GM12864 (cell line): ENCODE results near the gene ESR2.
A peak's percentile ranks its signal among the peaks of the same experiment; 100 is the strongest.

Source experiments
- DNase-seq: peaks from one replicate; pipeline ENCODE4 v3.0.0-alpha.2; 2011; ENCODE audit warnings: low read depth
- H3K4me3 ChIP-seq: 2 replicates; pipeline ENCODE4 v1.5.1; 2011; ENCODE audit warnings: mild to moderate bottlenecking, low read depth, low read length, control low read depth
- TF ChIP-seq, protein P1 (sequence below): IDR thresholded peaks from 2 replicates; pipeline ENCODE4 v1.5.1; 2011; ENCODE audit warnings: low read depth, mild to moderate bottlenecking, moderate library complexity, low read length, control low read depth, inconsistent platforms; ENCODE audit errors: missing control alignments

The ESR2 gene

DNA sequence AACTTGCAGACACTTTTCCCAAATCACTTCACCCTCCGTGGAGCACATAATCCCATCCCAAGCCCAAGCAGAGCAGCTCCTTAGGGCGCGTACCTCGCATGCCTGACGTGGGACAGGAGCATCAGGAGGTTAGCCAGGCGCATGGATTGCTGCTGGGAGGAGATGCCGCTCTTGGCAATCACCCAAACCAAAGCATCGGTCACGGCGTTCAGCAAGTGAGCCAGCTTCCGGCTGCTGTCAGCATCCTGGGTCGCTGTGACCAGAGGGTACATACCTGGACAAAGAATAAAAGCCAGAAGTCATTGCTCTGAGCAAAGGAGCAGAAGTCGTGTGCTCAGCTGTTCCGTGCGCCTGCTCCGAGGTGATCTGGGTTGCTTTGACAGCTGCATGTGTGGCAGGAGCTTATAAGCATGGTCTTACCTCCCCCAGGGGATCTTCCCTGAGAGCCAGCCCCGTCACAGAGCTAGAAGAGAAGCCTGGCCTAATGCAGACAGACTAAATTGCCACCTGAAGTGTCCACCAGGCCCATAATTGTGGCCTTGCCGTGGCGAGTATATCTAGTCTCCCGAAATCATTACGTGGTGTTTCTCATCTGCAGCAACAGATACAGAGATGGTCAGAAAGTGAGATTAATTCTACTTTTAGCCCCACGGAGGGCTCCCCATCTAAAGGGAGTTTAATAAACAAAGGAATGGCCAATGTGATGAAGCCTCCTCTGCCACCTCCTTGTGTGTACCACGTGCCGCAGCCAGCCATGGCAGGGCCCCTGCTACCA is 59.1 kb downstream of the ESR2 start:
- no peak for DNase-seq
- peak overlapping the region; percentile 4 for H3K4me3 ChIP-seq
- TF ChIP-seq, protein P1, sequence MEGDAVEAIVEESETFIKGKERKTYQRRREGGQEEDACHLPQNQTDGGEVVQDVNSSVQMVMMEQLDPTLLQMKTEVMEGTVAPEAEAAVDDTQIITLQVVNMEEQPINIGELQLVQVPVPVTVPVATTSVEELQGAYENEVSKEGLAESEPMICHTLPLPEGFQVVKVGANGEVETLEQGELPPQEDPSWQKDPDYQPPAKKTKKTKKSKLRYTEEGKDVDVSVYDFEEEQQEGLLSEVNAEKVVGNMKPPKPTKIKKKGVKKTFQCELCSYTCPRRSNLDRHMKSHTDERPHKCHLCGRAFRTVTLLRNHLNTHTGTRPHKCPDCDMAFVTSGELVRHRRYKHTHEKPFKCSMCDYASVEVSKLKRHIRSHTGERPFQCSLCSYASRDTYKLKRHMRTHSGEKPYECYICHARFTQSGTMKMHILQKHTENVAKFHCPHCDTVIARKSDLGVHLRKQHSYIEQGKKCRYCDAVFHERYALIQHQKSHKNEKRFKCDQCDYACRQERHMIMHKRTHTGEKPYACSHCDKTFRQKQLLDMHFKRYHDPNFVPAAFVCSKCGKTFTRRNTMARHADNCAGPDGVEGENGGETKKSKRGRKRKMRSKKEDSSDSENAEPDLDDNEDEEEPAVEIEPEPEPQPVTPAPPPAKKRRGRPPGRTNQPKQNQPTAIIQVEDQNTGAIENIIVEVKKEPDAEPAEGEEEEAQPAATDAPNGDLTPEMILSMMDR, result no peak

GRCh38 chr14:64233531-64234190 is 60.5 kb downstream of the ESR2 start:
- TF ChIP-seq, protein P1, result no peak
- H3K4me3 ChIP-seq, result peak overlapping the region; percentile 1; the same call in 1 of the 2 replicates
- DNase-seq, result no peak

DNA sequence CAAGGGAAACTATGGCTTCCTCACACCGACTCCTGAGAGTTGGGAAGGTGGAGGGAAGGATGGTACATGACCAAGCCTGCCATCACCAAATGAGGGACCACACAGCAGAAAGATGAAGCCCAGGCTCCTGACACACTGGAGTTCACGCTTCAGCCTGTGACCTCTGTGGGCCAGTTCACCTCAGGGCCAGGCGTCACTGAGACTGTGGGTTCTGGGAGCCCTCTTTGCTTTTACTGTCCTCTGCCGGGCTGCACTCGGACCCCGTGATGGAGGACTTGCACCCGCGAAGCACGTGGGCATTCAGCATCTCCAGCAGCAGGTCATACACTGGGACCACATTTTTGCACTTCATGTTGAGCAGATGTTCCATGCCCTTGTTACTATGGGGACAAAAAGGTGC is 61.2 kb downstream of the ESR2 start:
- no peak overlapping the region; the same call in 1 of the 2 replicates for H3K4me3 ChIP-seq

GRCh38 chr14:64232095-64232838 is 61.9 kb downstream of the ESR2 start:
- H3K4me3 ChIP-seq, result no peak overlapping the region; the same call in 1 of the 2 replicates
- peak; percentile 60 for DNase-seq
- TF ChIP-seq, protein P1, result no peak

More for the DNA sequence above, 61.2 kb downstream of the ESR2 start:
- TF ChIP-seq, protein P1, result no peak
- no peak for DNase-seq

GRCh38 chr14:64229489-64229888 is 64.7 kb downstream of the ESR2 start:
- TF ChIP-seq, protein P1, result no peak
- no peak for DNase-seq
- H3K4me3 ChIP-seq, result no peak overlapping the region

GRCh38 chr14:64227856-64228255 is 66.3 kb downstream of the ESR2 start:
- no peak for DNase-seq
- no peak overlapping the region for H3K4me3 ChIP-seq
- TF ChIP-seq, protein P1, result no peak
